Measurements from ENCODE around the gene ZYG11B.

GRCh38 chr1:52684545-52684944 lies 41.7 kb upstream of the ZYG11B start:
- TF ChIP-seq CTCF (IDR thresholded peaks at IDR 0.05; ENCODE audit: borderline replicate concordance, extremely low read depth, low read length, poor library complexity, severe bottlenecking) (no peak), EZH2 (IDR thresholded peaks at IDR 0.05; ENCODE audit: borderline replicate concordance, low read depth, low read length, severe bottlenecking) (no peak)

Measured in DND-41 (cell line).